PC-9 (cell line): Measurements from ENCODE around the gene ANAPC1. TPM values are rescaled to one million over a fixed set of nuclear protein-coding genes. Genes with fewer than 3 reads are reported as not detected.
"Not testable (repeated sequence)": the region's sequence is repeated elsewhere in the genome, so short reads cannot be mapped to it uniquely, and the experiment has no call there.

Experiments used
- BruUV-seq: library from RNA; stranded (reverse); fragments of 400-500 nt; replicated peaks from 2 replicates; lab custom pipeline; 2021; lab: Mats Ljungman, UMichigan
- CTCF ChIA-PET: fragments of 300-600 bp; sonication (Branson Sonifier 250); formaldehyde crosslinking; loops from one replicate; lab custom pipeline; 2022; ENCODE audit warnings: antibody characterized with exemption; lab: Charles Lee
- POLR2A ChIA-PET: fragments of 300-600 bp; sonication (Branson Sonifier 250); formaldehyde crosslinking; loops from one replicate; lab custom pipeline; 2022; ENCODE audit warnings: antibody characterized with exemption; ENCODE audit not compliant: unreplicated experiment; lab: Charles Lee
- DNase-seq, 2 experiments: peaks; one replicate each; pipeline versions ENCODE4 v3.0.0 to v3.0.0-alpha.2; 2015 to 2022; ENCODE audit warnings: mixed read lengths in 1 of 2
- H2AFZ ChIP-seq: fragments of 200-600 bp; sonication (generic); 2 replicates; pipeline ENCODE4 v1.8.1; 2017; ENCODE audit warnings: antibody characterized with exemption
- H3F3A ChIP-seq: fragments of 200-600 bp; sonication (generic); 2 replicates; pipeline ENCODE4 v1.8.1; 2017; ENCODE audit warnings: antibody characterized with exemption, mild to moderate bottlenecking, low read depth; ENCODE audit not compliant: insufficient read depth
- H3K27ac ChIP-seq: fragments of 200-600 bp; sonication (generic); 2 replicates; pipeline ENCODE4 v1.6.1; 2016; ENCODE audit warnings: mixed run types
- H3K27me3 ChIP-seq: fragments of 200-600 bp; sonication (generic); 2 replicates; pipeline ENCODE4 v1.6.1; 2016; ENCODE audit warnings: low read depth, mixed run types; ENCODE audit not compliant: insufficient read depth
- H3K36me3 ChIP-seq: fragments of 200-600 bp; sonication (generic); 2 replicates; pipeline ENCODE4 v1.6.1; 2016; ENCODE audit warnings: low read depth, mixed run types
- H3K4me1 ChIP-seq: fragments of 200-600 bp; sonication (generic); replicated peaks from 2 replicates; pipeline ENCODE4 v1.6.1; 2016; ENCODE audit warnings: mixed run types; ENCODE audit not compliant: insufficient read depth
- H3K4me2 ChIP-seq: fragments of 200-600 bp; sonication (generic); 2 replicates; pipeline ENCODE4 v1.6.1; 2017; ENCODE audit warnings: mixed run types
- H3K4me3 ChIP-seq: fragments of 200-600 bp; sonication (generic); 2 replicates; pipeline ENCODE4 v1.6.1; 2016; ENCODE audit warnings: mixed run types
- H3K79me2 ChIP-seq: fragments of 200-600 bp; sonication (generic); 2 replicates; pipeline ENCODE4 v1.6.1; 2017; ENCODE audit warnings: low read depth, mixed run types
- H3K9me2 ChIP-seq: fragments of 200-600 bp; sonication (generic); 2 replicates; pipeline ENCODE4 v1.8.1; 2017; ENCODE audit warnings: mild to moderate bottlenecking; ENCODE audit not compliant: insufficient read depth
- H3K9me3 ChIP-seq: fragments of 200-600 bp; sonication (generic); 2 replicates; pipeline ENCODE4 v1.8.1; 2016; ENCODE audit warnings: low read depth; ENCODE audit not compliant: insufficient read depth
- H4K20me1 ChIP-seq: fragments of 200-600 bp; sonication (generic); 2 replicates; pipeline ENCODE4 v1.8.1; 2017; ENCODE audit not compliant: insufficient read depth
- CTCF ChIP-seq: fragments of 200-600 bp; sonication (generic); conservative IDR thresholded peaks from 2 replicates; pipeline ENCODE4 v1.6.1; 2017; ENCODE audit warnings: mixed run types, antibody characterized with exemption, mild to moderate bottlenecking, moderate library complexity
- EZH2 ChIP-seq: fragments of 200-600 bp; sonication (generic); IDR thresholded peaks from 2 replicates; pipeline ENCODE4 v1.8.0; 2017; ENCODE audit warnings: antibody characterized with exemption, low read depth
- intact Hi-C: fragments of 100-400 bp; cut with micrococcal nuclease; formaldehyde crosslinking; loops from one replicate; pipeline ENCODE4 v1.10.0; 2022; ENCODE audit not compliant: unreplicated experiment
- total RNA-seq: library from RNA; stranded (reverse); gene quantifications from 2 replicates; pipeline ENCODE4 v1.2.3, GENCODE V29; 2021

The ANAPC1 gene
- total RNA-seq, 1 experiment from 2014 or later: 59.6 TPM

GRCh38 chr2:111909079-111909478, 25.1 kb upstream of the ANAPC1 start:
- no peak for DNase-seq
- CTCF ChIA-PET: no interaction called here
- Histone ChIP-seq H3K4me3 (no peak overlapping the region), H3K4me1 (peaks cover 12% of the 10 kb centered on the region), H3K4me2 (no peak overlapping the region), H2AFZ (no peak overlapping the region), H3K27ac (no peak overlapping the region), H3K9me3 (no peaks in the 10 kb centered on the region), H3K79me2 (no peaks in the 10 kb centered on the region), H3K9me2 (no peaks in the 10 kb centered on the region), H3K36me3 (no peaks in the 10 kb centered on the region), H3F3A (peaks cover 8% of the 10 kb centered on the region), H4K20me1 (no peaks in the 10 kb centered on the region), H3K27me3 (no peaks in the 10 kb centered on the region)
- no peak for TF ChIP-seq CTCF
- TF ChIP-seq EZH2: no peak
- intact Hi-C loops: no loop called here
- POLR2A ChIA-PET: no interaction called here
- no TSS peak for BruUV-seq

GRCh38 chr2:111908578-111908977, 24.6 kb upstream of the ANAPC1 start:
- ChIA-PET POLR2A (no interaction called here), CTCF (no interaction called here)
- Histone ChIP-seq H3F3A (peaks cover 8% of the 10 kb centered on the region), H3K9me3 (no peaks in the 10 kb centered on the region), H3K9me2 (no peaks in the 10 kb centered on the region), H4K20me1 (no peaks in the 10 kb centered on the region), H3K27me3 (no peaks in the 10 kb centered on the region), H3K36me3 (no peaks in the 10 kb centered on the region), H3K27ac (no peak overlapping the region), H3K4me3 (no peak overlapping the region), H3K79me2 (no peaks in the 10 kb centered on the region), H3K4me1 (peaks cover 12% of the 10 kb centered on the region), H3K4me2 (no peak overlapping the region), H2AFZ (no peak overlapping the region)
- no peak for DNase-seq
- intact Hi-C loops: no loop called here
- TF ChIP-seq EZH2 (no peak), CTCF (no peak)
- BruUV-seq: no TSS peak

- intact Hi-C loops: no loop called here
Measured at GRCh38 chr2:111905990-111906735, 22.2 kb upstream of the ANAPC1 start.

GRCh38 chr2:111905475-111905869, 21.5 kb upstream of the ANAPC1 start:
- H3K4me2 ChIP-seq, H3K4me3 ChIP-seq, H3K9me3 ChIP-seq, CTCF ChIA-PET, H3K36me3 ChIP-seq, H4K20me1 ChIP-seq, H3K27me3 ChIP-seq, H3K9me2 ChIP-seq, intact Hi-C loops, H2AFZ ChIP-seq, BruUV-seq, H3K27ac ChIP-seq, DNase-seq, H3K79me2 ChIP-seq: not testable (repeated sequence)
- peaks cover 14% of the 10 kb centered on the region for H3F3A ChIP-seq
- peaks cover 12% of the 10 kb centered on the region for H3K4me1 ChIP-seq
- POLR2A ChIA-PET: interaction anchor here (0.6 kb wide), 1 partner anchor 41 kb away, joined by 6 read pairs; no protein-coding TSS in a partner anchor

More at GRCh38 chr2:111905990-111906735, 22.2 kb upstream of the ANAPC1 start:
- Histone ChIP-seq H2AFZ (no peak overlapping the region), H3K27ac (no peak overlapping the region), H3K4me1 (peaks cover 12% of the 10 kb centered on the region), H3K9me3 (no peaks in the 10 kb centered on the region), H3F3A (peaks cover 8% of the 10 kb centered on the region), H3K4me2 (0 out of 2 replicates have a peak overlapping the region, but pooled peaks have one; percentile 8), H3K9me2 (no peaks in the 10 kb centered on the region), H3K4me3 (no peak overlapping the region), H4K20me1 (no peaks in the 10 kb centered on the region), H3K79me2 (no peaks in the 10 kb centered on the region), H3K36me3 (no peaks in the 10 kb centered on the region), H3K27me3 (no peaks in the 10 kb centered on the region)
- BruUV-seq: no TSS peak
- ChIA-PET CTCF (interaction anchor here (0.6 kb wide), 2 partner anchors 8 to 34 kb away, joined by 3 to 12 read pairs; partner anchors contain the start of gene MERTK), POLR2A (interaction anchor here (0.6 kb wide), 1 partner anchor 41 kb away, joined by 6 read pairs; no protein-coding TSS in a partner anchor)
- TF ChIP-seq EZH2 (no peak), CTCF (no peak)
- peak in 1 of 2 experiments; percentile 58 for DNase-seq
